ENCODE results near the gene GGT6. TPM values are rescaled to one million over a fixed set of nuclear protein-coding genes. Genes with fewer than 3 reads are reported as not detected.
"Not testable (repeated sequence)": the region's sequence is repeated elsewhere in the genome, so short reads cannot be mapped to it uniquely, and the experiment has no call there.

Gene GGT6
- total RNA-seq, 6 experiments from 2014 or later: not detected

DNA sequence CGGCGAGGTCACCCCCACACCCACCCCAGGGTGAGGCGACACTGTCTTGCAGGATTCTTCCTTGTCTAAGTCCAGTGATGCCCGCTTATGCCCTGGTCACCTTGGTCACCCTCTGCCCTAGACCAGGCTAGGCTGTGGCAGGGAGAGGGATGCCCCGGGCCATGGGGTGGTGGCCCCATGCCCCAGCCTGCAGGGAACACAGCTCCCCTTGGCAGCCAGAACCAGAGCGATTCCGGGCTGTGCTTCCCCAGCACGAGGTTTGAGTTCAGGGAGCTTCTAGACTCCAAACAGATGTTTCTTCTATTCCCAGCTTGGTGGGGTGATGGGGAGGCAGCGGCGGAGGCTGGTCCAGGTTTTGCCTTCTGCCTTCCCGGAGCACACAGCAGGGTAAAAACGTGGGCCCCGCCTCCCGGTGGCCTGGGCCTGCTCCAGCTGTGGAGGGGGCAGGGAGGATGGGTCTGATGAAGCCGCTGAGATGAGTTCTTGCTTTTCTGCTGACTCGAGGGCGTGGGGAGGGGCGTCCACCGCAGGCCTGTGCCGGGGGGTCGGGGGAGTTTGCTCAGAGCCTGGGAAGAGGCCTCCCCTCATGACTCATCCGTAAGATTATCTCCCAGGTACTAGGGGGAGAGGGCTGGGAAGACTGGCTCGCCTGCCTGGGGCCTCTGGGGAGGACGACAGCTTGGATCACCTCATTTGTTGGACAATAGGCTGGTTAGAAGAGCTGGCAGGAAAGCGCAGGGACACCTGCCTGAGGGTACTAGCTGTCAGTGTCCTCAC lies 39.3 kb upstream of the GGT6 start:
- Mint-ChIP-seq H3K9me3 (no peaks in the 10 kb centered on the region), H3K4me3 (no peak overlapping the region), H3K27ac (no peak overlapping the region), H3K4me1 (ENCODE audit: low read depth) (no peaks in the 10 kb centered on the region), H3K36me3 (ENCODE audit: low read depth) (no peaks in the 10 kb centered on the region), H3K27me3 (ENCODE audit: insufficient read depth) (peaks cover 43% of the 10 kb centered on the region)
- TF ChIP-seq CTCF (IDR thresholded peaks at IDR 0.05): no peak
- no peak for DNase-seq

DNA sequence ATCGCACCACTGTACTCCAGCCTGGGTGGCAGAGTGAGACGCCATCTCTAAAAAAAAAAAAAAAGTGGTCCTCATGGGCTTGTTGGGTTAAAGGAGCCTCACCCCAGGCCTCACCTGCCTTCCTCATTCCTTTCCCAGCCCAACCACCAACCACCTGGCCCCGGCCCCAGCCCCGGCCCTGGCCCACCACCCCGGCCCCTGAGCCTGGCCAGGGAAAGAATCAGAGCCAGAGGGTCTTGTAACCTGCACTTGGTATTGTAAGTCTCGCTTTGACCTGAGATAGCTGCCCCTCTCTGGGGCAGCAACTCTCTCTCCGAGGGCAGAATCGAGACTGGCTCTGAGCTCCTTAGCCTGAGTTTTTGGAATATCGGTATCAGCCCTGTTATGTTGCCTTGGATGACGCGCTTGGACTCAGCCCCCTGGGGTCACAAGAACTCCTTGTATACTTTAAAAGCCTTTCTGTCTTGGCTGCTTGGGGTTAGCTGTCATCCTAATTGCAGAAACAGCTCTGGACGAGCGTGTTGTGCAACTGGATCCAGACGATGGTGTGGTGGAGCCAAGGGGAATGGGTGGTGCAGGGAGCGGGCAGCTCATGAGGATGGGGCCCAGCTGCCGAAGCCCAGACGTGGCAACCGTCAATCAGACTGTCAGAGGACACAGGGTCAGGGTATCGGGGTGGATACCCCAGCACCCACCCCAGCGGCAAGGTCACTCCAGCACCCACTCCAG lies 38.6 kb upstream of the GGT6 start:
- DNase-seq: no peak
- no peak for TF ChIP-seq CTCF (IDR thresholded peaks at IDR 0.05)

DNA sequence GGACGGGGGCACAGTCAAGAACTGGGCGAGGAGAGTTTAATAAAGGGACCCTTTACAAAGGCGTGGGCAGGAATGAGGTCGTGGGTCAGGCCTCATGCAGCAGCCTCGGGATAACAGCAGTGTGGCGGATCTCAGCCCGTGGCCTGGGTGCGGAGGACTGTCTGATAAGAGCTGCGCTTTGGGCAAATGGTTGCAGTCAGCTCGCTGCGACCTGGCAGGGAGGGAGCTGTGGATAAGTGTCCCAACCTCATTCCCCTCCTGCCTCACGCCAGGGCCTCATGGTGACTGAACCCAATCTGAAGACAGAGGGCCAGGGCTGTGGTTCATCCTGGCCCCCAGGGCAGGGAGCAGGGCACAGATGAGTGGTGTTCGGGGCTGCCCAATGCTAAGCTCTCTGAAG lies 37.6 kb upstream of the GGT6 start:
- no peaks in the 10 kb centered on the region for H3K9me3 Mint-ChIP-seq
- no peak overlapping the region for H3K27ac Mint-ChIP-seq
- peaks cover 40% of the 10 kb centered on the region for H3K27me3 Mint-ChIP-seq (ENCODE audit: insufficient read depth)
- H3K4me3 Mint-ChIP-seq: no peak overlapping the region
- TF ChIP-seq CTCF (IDR thresholded peaks at IDR 0.05): no peak
- no peaks in the 10 kb centered on the region for H3K36me3 Mint-ChIP-seq (ENCODE audit: low read depth)
- H3K4me1 Mint-ChIP-seq (ENCODE audit: low read depth): no peaks in the 10 kb centered on the region
- no peak for DNase-seq

More for the DNA sequence above, 38.6 kb upstream of the GGT6 start:
- no peaks in the 10 kb centered on the region for H3K4me1 Mint-ChIP-seq (ENCODE audit: low read depth)
- peaks cover 38% of the 10 kb centered on the region for H3K27me3 Mint-ChIP-seq (ENCODE audit: insufficient read depth)
- no peak overlapping the region for H3K27ac Mint-ChIP-seq
- H3K9me3 Mint-ChIP-seq: no peaks in the 10 kb centered on the region
- no peak overlapping the region for H3K4me3 Mint-ChIP-seq
- no peaks in the 10 kb centered on the region for H3K36me3 Mint-ChIP-seq (ENCODE audit: low read depth)

DNA sequence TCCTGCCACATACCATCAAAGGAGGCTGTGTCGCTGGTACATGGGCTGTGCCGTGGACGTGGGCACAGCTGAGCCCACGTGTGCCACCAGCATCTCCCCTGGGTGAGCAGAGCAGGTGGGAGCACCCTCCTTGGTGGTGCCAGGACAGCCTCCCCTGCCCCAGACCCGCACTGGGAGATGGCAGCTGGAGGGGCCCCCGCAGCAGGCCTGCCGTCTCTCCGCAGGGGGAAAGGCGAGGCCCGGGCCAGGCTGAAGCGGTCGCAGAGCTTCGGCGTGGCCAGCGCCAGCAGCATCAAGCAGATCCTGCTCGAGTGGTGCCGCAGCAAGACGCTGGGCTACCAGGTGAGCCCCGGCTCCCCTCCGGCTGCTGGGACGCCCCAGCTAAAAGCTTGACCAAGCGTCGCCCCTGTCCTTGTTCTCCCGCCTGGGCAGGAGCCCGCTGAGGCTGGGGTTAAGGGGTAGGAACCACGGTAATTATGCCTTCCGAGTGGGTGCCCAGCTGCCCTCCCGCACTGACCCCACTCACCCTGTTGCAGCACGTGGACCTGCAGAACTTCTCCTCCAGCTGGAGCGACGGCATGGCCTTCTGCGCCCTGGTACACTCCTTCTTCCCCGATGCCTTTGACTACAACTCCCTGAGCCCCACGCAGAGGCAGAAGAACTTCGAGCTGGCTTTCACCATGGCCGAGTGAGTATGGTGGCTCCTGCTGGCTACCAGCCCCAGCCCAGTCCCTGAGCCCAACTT lies 36.4 kb upstream of the GGT6 start:
- Mint-ChIP-seq H3K4me1 (ENCODE audit: low read depth) (no peaks in the 10 kb centered on the region), H3K27ac (no peak overlapping the region), H3K9me3 (no peaks in the 10 kb centered on the region), H3K27me3 (ENCODE audit: insufficient read depth) (peaks cover 49% of the 10 kb centered on the region), H3K4me3 (no peak overlapping the region), H3K36me3 (ENCODE audit: low read depth) (no peaks in the 10 kb centered on the region)
- no peak for DNase-seq
- TF ChIP-seq CTCF (IDR thresholded peaks at IDR 0.05): no peak

- H3K4me3 Mint-ChIP-seq; DNase-seq; H3K9me3 Mint-ChIP-seq; H3K36me3 Mint-ChIP-seq (ENCODE audit: low read depth); H3K27ac Mint-ChIP-seq; H3K4me1 Mint-ChIP-seq (ENCODE audit: low read depth): not testable (repeated sequence)
- H3K27me3 Mint-ChIP-seq (ENCODE audit: insufficient read depth): peaks cover 48% of the 10 kb centered on the region
Measured at GRCh38 chr17:4595685-4596342, 35.4 kb upstream of the GGT6 start.
